Kidney capillary endothelial cell (primary cell): ENCODE measurements around the gene GMDS.
A peak's percentile ranks its signal among the peaks of the same experiment; 100 is the strongest.

Source experiments
- DNase-seq: peaks from one replicate; pipeline ENCODE4 v3.0.0-alpha.2; 2018; ENCODE audit warnings: low spot score

GMDS gene

GRCh38 chr6:1895721-1896120 lies 349.7 kb downstream of the GMDS start:
- DNase-seq: no peak

DNA sequence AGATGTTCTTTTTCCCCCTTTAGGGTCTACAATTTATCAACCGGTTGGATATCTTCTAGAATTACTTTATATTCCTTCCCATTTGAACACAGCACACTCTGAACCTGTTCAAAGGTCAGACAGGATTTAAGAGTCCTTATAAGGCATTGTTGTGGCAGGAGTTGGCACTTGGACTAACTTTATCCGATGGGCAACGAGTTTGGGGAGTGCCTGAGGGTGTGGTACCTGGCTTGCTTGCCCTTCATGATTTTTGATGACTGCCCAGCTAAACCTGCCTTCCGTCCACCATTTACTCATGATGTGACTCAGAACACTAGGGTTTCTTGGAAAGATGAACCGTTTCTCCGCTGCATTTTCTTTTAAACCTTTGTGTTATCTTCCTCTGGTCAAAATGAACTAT lies 350.5 kb downstream of the GMDS start:
- DNase-seq: no peak

DNA sequence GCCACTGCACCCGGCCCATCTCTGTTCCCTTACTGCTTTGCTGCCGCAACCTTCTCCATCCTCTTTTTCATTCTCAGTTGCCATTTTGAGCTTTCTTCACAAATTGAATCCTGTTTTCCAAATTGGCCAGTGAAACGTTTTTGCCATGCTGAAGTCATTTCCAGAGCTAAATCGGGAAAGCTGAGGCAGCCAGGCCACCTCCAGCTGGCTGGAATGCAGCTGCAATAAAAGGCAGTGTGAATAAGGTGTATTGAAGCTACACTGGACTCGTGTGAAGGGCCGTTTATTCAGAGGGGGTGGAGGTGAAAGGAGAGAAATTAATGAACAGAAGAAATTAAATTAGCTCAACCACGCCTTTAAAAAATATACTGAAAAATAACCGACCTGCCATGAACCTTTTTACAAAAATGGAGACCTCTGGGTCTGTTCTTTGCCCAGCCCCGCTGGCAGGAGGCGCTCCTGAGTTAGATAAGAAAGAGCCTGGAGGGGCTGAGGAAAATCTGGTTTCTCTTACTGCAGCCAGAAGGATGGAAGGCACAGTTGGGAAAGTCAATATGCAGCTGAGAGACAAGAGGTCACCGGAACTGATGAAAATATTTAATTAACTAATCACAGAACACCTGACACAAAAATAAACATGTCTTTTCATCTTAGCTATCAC lies 351.8 kb downstream of the GMDS start:
- no peak for DNase-seq

DNA sequence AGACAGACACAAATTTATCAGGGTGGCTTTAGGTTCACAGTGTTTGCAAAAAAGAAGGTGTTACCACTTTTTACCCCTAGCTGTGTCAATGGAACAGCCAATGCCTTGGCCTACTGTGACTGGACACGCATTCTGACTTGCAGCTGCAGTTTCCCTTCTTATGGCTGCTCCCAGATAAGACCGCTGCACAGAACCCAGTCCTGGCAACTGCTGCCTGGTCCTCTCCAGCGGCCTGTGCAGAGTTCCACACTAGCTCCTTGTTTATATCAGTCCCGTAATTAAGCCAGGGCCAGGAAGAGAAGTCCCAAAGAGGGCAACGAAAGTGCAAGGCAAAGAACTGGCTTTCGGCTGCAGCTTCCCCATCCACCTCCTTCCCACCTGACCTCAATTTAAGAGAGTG lies 352.7 kb downstream of the GMDS start:
- DNase-seq: no peak

GRCh38 chr6:1890987-1891386 lies 354.4 kb downstream of the GMDS start:
- no peak for DNase-seq

DNA sequence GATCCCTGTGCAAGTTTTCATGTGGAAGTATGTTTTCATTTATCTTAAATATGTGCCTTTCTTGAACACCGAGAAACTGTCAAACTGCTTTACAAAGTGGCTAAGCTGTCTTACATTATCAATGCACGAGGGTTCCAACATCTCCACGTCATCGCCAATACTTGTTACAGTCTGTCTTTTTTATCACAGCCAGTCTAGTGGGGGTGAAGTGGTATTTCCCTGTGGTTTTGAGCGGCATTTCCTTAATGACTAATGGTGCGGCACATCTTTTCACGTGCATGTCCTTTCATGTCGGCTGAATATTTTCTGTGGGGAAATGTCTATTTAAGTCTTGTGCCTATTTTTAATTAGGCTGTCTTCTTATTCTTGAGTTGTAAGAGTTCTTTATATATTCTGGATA lies 355.3 kb downstream of the GMDS start:
- DNase-seq: no peak

GRCh38 chr6:1885576-1886011 lies 359.8 kb downstream of the GMDS start:
- no peak for DNase-seq

DNA sequence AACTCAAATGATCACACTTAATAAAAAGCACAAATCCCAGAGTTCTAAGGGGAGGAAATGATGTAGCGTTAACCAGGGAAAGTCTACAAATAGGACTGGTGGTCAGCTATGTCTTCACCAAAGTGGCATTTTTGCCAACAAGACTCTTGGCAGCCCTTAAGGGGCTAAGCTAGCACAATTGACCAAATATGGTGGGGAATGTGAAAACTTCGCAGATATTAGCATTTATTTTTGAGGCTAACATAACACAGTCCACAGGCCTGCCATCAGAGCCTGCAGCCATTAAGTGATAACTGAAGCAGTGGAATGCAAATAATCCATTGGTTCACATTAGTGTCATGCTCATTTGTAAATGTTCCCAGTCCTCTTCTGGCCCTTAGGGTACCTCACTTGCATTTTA lies 361.1 kb downstream of the GMDS start:
- no peak for DNase-seq

DNA sequence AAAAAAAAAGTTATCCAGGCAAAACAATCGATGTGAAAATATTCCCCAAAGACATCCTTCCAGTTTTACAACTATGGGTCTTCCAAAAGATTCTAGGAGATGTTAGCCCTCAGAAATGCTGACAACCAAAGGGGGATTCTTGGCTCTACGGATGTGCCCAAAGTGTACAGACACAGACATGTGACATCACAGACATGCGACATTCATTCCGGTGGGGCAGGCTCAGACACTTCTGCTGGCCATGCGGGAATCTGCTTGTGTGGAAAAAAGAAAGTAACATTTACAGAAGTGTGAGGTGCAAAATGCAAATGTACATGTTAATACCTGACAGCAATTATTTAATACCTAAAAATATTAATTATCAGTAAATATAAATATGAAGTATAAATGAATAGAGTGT lies 367.1 kb downstream of the GMDS start:
- no peak for DNase-seq

GRCh38 chr6:1873781-1874180 lies 371.6 kb downstream of the GMDS start:
- no peak for DNase-seq

DNA sequence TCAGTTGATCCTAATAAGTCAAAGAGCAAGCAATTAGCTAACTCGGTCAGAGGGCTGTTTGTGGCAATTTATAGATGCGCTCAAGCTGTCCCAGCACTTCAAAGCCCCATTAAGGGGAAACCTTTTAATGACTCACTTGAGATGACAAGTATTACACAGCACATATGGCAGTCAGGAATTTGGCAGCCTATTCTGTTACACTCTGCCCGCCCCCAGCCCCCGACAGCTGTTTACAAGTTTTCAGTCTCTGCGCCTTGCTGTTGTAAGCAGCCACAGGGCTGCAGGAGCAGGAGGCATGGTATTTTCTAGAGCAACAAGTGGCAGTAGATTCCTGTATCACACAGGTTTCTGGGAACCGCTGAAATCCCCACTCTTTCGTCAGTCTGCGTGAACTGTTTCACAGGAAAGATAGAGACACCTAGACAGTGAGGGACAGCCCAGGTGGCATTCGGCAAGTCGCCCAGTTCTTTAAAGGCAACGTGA lies 372.7 kb downstream of the GMDS start:
- peak; percentile 11 for DNase-seq

GRCh38 chr6:1871724-1872315 lies 373.6 kb downstream of the GMDS start:
- DNase-seq: no peak

DNA sequence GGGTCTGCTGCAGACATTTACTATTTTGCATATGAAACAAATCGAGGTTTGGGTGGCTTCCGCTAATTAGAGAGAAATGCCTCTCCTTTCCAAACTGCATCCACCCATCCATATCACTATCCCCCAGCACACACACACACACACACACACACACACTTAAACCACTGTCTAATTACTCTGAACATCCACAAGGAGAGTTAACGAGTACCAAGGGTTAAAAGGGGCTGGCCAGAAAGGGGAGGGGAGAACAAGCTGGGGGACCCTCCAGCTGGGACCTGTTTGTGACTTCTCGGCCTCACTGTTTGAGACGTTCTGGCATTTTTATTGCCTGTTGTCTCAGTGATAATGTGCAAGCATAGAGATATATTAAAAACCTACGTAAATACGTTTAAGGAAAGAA lies 374.5 kb downstream of the GMDS start:
- no peak for DNase-seq

GRCh38 chr6:1870251-1870650 lies 375.2 kb downstream of the GMDS start:
- no peak for DNase-seq

GRCh38 chr6:1869769-1870168 lies 375.6 kb downstream of the GMDS start:
- no peak for DNase-seq

DNA sequence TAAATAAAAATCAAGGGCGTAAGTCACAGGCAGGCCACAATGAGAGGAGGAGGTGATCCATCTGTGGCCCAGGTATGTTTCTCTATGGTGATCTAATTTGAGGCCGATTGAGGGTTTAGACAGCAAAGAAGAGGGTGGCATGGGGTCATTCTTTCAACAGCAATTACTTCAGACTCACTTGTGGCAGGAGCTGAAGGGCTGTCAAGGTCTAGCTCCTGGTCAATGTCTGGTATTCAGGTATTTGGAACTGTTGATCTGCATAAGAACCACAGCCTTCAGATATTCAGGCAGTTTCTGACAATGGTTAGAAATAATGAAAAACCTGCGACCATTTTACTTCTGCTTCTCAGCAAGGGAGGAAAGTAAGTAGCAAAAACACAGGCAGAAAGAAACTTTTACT lies 376.1 kb downstream of the GMDS start:
- no peak for DNase-seq

GRCh38 chr6:1868561-1869261 lies 376.7 kb downstream of the GMDS start:
- no peak for DNase-seq

GRCh38 chr6:1867197-1867596 lies 378.2 kb downstream of the GMDS start:
- DNase-seq: no peak

DNA sequence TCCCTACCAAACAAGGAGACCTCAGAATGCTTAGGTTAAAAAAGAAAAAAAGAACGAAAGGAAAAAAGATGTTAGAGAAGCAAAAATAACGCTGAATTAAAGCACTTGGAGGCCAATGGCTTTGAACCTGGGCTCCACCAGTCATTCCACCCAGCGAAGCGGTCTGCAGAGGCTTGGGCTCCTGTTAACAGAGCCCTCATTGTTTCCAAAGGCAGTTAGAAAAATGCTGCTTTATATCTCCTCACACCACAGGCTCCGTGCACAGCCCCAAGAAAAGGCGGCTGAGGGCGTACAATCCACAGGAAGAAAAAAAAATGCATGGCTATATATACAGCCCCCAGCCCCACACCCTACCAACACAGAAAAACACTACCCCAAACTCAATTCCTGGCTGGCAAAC lies 379.8 kb downstream of the GMDS start:
- no peak for DNase-seq

- DNase-seq: no peak
These were observed 380.9 kb downstream of the GMDS start for GRCh38 chr6:1864496-1864895.

DNA sequence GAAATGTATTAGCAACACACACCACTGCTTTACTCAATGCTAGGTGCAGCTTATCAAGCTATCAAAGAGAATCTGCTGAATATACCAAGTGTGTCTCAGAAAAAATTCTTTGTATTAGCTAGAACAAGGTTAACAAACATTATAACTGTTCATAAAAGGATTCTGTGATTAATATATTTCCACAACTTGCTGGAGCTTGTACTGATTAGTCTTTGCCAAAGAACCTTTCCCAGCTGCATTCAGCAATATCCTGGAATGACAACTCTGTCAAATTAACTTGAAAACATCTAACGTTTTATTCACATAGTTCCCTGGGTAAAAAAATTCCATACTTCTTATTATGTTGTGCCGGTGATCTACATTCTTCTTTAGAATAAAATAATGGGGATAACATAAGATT lies 383.0 kb downstream of the GMDS start:
- DNase-seq: no peak

- DNase-seq: no peak
These were observed 384.6 kb downstream of the GMDS start for GRCh38 chr6:1860756-1861348.

- no peak for DNase-seq
These were observed 386.5 kb downstream of the GMDS start for GRCh38 chr6:1858859-1859258.
